KMS-11 (cell line): ENCODE data around the gene SLC22A16.

Experiments
- H2AFZ ChIP-seq: fragments of 200-600 bp; sonication (generic); 2 replicates; pipeline ENCODE4 v1.6.1; 2016; ENCODE audit warnings: antibody characterized with exemption, mixed run types, low read depth
- H3K27ac ChIP-seq: fragments of 200-600 bp; sonication (generic); 2 replicates; pipeline ENCODE4 v1.6.1; 2016; ENCODE audit warnings: mild to moderate bottlenecking, mixed run types
- H3K27me3 ChIP-seq: fragments of 200-600 bp; sonication (generic); 2 replicates; pipeline ENCODE4 v1.6.1; 2017; ENCODE audit warnings: mild to moderate bottlenecking, low read depth, mixed run types, moderate library complexity; ENCODE audit not compliant: insufficient read depth
- H3K36me3 ChIP-seq: fragments of 200-600 bp; sonication (generic); 2 replicates; pipeline ENCODE4 v1.6.1; 2017; ENCODE audit warnings: mild to moderate bottlenecking, mixed run types; ENCODE audit not compliant: insufficient read depth
- H3K4me1 ChIP-seq: fragments of 200-600 bp; sonication (generic); 2 replicates; pipeline ENCODE4 v1.6.1; 2016; ENCODE audit warnings: mild to moderate bottlenecking, low read depth, mixed run types; ENCODE audit not compliant: poor library complexity, severe bottlenecking
- H3K4me2 ChIP-seq: fragments of 200-600 bp; sonication (generic); 2 replicates; pipeline ENCODE4 v1.7.0; 2016; ENCODE audit warnings: mild to moderate bottlenecking, mixed run types
- H3K4me3 ChIP-seq: fragments of 200-600 bp; sonication (generic); IDR thresholded peaks from 2 replicates; pipeline ENCODE4 v1.6.1; 2017; ENCODE audit warnings: low read depth, low read length, mixed read lengths; ENCODE audit not compliant: insufficient read depth
- H3K79me2 ChIP-seq: fragments of 200-600 bp; sonication (generic); 2 replicates; pipeline ENCODE4 v1.6.1; 2016; ENCODE audit warnings: low read depth, mixed run types; ENCODE audit not compliant: insufficient read depth
- H3K9ac ChIP-seq: fragments of 200-600 bp; sonication (generic); 2 replicates; pipeline ENCODE4 v1.6.1; 2016; ENCODE audit warnings: mild to moderate bottlenecking, mixed run types
- H4K20me1 ChIP-seq: fragments of 200-600 bp; sonication (generic); 2 replicates; pipeline ENCODE4 v1.6.1; 2016; ENCODE audit warnings: mild to moderate bottlenecking, mixed run types; ENCODE audit not compliant: insufficient read depth
- CTCF ChIP-seq: fragments of 200-600 bp; sonication (generic); conservative IDR thresholded peaks from 2 replicates; pipeline ENCODE4 v1.6.1; 2017; ENCODE audit warnings: low read depth, mild to moderate bottlenecking, antibody characterized with exemption, low read length, moderate library complexity, mixed read lengths

The SLC22A16 gene

GRCh38 chr6:110456694-110457093 is 19.7 kb downstream of the SLC22A16 start:
- Histone ChIP-seq H3K27me3 (no peaks in the 10 kb centered on the region), H2AFZ (no peak overlapping the region), H3K4me2 (no peak overlapping the region), H3K9ac (no peak overlapping the region), H3K4me1 (no peaks in the 10 kb centered on the region), H3K79me2 (no peaks in the 10 kb centered on the region), H3K36me3 (no peaks in the 10 kb centered on the region), H4K20me1 (no peaks in the 10 kb centered on the region), H3K4me3 (no peak overlapping the region), H3K27ac (no peak overlapping the region)
- no peak for TF ChIP-seq CTCF

GRCh38 chr6:110449541-110449895 is 26.9 kb downstream of the SLC22A16 start:
- no peak overlapping the region for H3K4me2 ChIP-seq
- H3K79me2 ChIP-seq = no peaks in the 10 kb centered on the region
- no peaks in the 10 kb centered on the region for H3K36me3 ChIP-seq
- no peak overlapping the region for H3K27ac ChIP-seq
- no peak overlapping the region for H2AFZ ChIP-seq
- H4K20me1 ChIP-seq = no peaks in the 10 kb centered on the region
- TF ChIP-seq CTCF = no peak
- H3K27me3 ChIP-seq = no peaks in the 10 kb centered on the region
- H3K9ac ChIP-seq = no peak overlapping the region
- H3K4me1 ChIP-seq = no peaks in the 10 kb centered on the region
- H3K4me3 ChIP-seq = no peak overlapping the region

- TF ChIP-seq CTCF = no peak
Observed at GRCh38 chr6:110448846-110449540, 27.4 kb downstream of the SLC22A16 start.

GRCh38 chr6:110447761-110448160 is 28.7 kb downstream of the SLC22A16 start:
- Histone ChIP-seq H3K79me2 (no peaks in the 10 kb centered on the region), H2AFZ (no peak overlapping the region), H3K27me3 (no peaks in the 10 kb centered on the region), H3K27ac (no peak overlapping the region), H3K4me3 (no peak overlapping the region), H3K4me2 (no peak overlapping the region), H4K20me1 (no peaks in the 10 kb centered on the region), H3K36me3 (no peaks in the 10 kb centered on the region), H3K4me1 (no peaks in the 10 kb centered on the region), H3K9ac (no peak overlapping the region)
- TF ChIP-seq CTCF = no peak

More at GRCh38 chr6:110448846-110449540, 27.4 kb downstream of the SLC22A16 start:
- Histone ChIP-seq H3K9ac (no peak overlapping the region), H2AFZ (no peak overlapping the region), H3K27me3 (no peaks in the 10 kb centered on the region), H3K4me2 (no peak overlapping the region), H3K27ac (no peak overlapping the region), H3K4me1 (no peaks in the 10 kb centered on the region), H3K4me3 (no peak overlapping the region), H4K20me1 (no peaks in the 10 kb centered on the region), H3K79me2 (no peaks in the 10 kb centered on the region), H3K36me3 (no peaks in the 10 kb centered on the region)
